ENCODE measurements around the gene PGRMC2.
A peak's percentile ranks its signal among the peaks of the same experiment; 100 is the strongest.

Gene PGRMC2

GRCh38 chr4:128220286-128221235, 67.1 kb downstream of the PGRMC2 start:
- DNase-seq (ENCODE audit: low read depth in 2 of 2), result peak; percentile 51 to 54
